DND-41 (cell line): ENCODE data around the gene LRRC66.

Experiments used
- CTCF ChIP-seq: IDR thresholded peaks from 2 replicates; pipeline ENCODE4 v1.5.1; 2012; ENCODE audit warnings: borderline replicate concordance, low read length, moderate library complexity, mild to moderate bottlenecking; ENCODE audit not compliant: poor library complexity, severe bottlenecking; ENCODE audit errors: extremely low read depth
- EZH2 ChIP-seq: IDR thresholded peaks from 3 replicates; pipeline ENCODE4 v1.6.1; 2012; ENCODE audit warnings: borderline replicate concordance, low read depth, mild to moderate bottlenecking, moderate library complexity, low read length, inconsistent platforms; ENCODE audit not compliant: severe bottlenecking

GRCh38 chr4:52014903-52015302 lies 5.3 kb downstream of the LRRC66 start:
- TF ChIP-seq CTCF (no peak), EZH2 (no peak)
